ENCODE data around the gene PLAC1. TPM values are rescaled to one million over a fixed set of nuclear protein-coding genes. Genes with fewer than 3 reads are reported as not detected.

Gene PLAC1
- total RNA-seq, 1 donor from 2014 or later = not detected

- no peaks in the 10 kb centered on the region for H3K27me3 ChIP-seq (ENCODE audit: control insufficient read depth in 3 of 3, insufficient read depth in 3 of 3, low read length in 3 of 3)
- H3K9ac ChIP-seq (ENCODE audit: low read depth in 1 of 3, low read length in 3 of 3) = no peak overlapping the region
- H3K4me3 ChIP-seq (ENCODE audit: low read length in 3 of 3) = no peak overlapping the region
- no peaks in the 10 kb centered on the region for H3K9me3 ChIP-seq (ENCODE audit: control insufficient read depth in 3 of 3, low read length in 3 of 3)
- H3K27ac ChIP-seq (ENCODE audit: low read depth, low read length) = no peak overlapping the region
- H3K4me1 ChIP-seq (ENCODE audit: control insufficient read depth in 3 of 3, insufficient read depth in 3 of 3, low read length in 3 of 3) = no peaks in the 10 kb centered on the region
- H3K36me3 ChIP-seq (ENCODE audit: control insufficient read depth in 3 of 3, insufficient read depth in 3 of 3, low read length in 3 of 3) = no peaks in the 10 kb centered on the region
Measured at GRCh38 chrX:134520860-134521390, 137.3 kb downstream of the PLAC1 start.

Small RNAs within 50 kb of the gene (small RNA-seq; reads per million reads assigned to genes)
- gene AC004383.1 = not detected
- 0.42 reads per million, percentile 53 among the genes with 10 or more reads in this experiment for gene MIR450A1
- gene MIR450A2 = 2.2 reads per million, percentile 86 among the genes with 10 or more reads in this experiment
- 186 reads per million, percentile 97 among the genes with 10 or more reads in this experiment for gene MIR450B
- gene MIR503 = 38.6 reads per million, percentile 95 among the genes with 10 or more reads in this experiment
- gene MIR542 = 260 reads per million, percentile 97 among the genes with 10 or more reads in this experiment

Other genes starting within 250 kb of the PLAC1 start
- gene HPRT1, start 198.3 kb downstream of the PLAC1 start, total RNA-seq = 14.1 TPM
- gene PABIR2, start 138.7 kb upstream of the PLAC1 start, total RNA-seq = 7.8 TPM

Measured in skeletal muscle tissue (tissue), 5 donors.